Vagina (tissue), 2 donors: ENCODE data around the gene PCDHGA1.

Experiments
- CTCF ChIP-seq, 3 experiments: fragments of 450-650 bp in 2 of 3; fragments of 200-600 bp in 1 of 3; sonication (generic) in 1 of 3; IDR thresholded peaks; one replicate each; pipeline ENCODE4 v1.5.1; 2017 to 2019; ENCODE audit warnings: antibody characterized with exemption in 3 of 3, mild to moderate bottlenecking in 2 of 3, moderate library complexity in 2 of 3
- POLR2A ChIP-seq, 2 donors: fragments of 450-650 bp; IDR thresholded peaks; one replicate each; pipeline ENCODE4 v1.6.1; 2017; ENCODE audit warnings: antibody characterized with exemption in 2 of 2, mild to moderate bottlenecking in 2 of 2, moderate library complexity in 2 of 2

- no peak for TF ChIP-seq CTCF (IDR thresholded peaks at IDR 0.05)
- TF ChIP-seq POLR2A (IDR thresholded peaks at IDR 0.05): no peak
These were observed 177.2 kb downstream of the PCDHGA1 start for GRCh38 chr5:141507387-141508091.
